HCT116 (cell line): ENCODE data around the gene CHKA. TPM values are rescaled to one million over a fixed set of nuclear protein-coding genes. Genes with fewer than 3 reads are reported as not detected.

Source experiments
- ATAC-seq: fragments of 200-7000 bp; cut with Tn5 transposase; 2 replicates; pipeline ENCODE4 v1.9.1; 2020; ENCODE audit warnings: mild to moderate bottlenecking, moderate library complexity
- BruUV-seq: library from RNA; stranded (reverse); fragments of 400-500 nt; replicated peaks from 2 replicates; lab custom pipeline; 2021; lab: Mats Ljungman, UMichigan
- CTCF ChIA-PET: fragments of 300-600 bp; sonication (Branson Sonifier 250); formaldehyde crosslinking; loops from one replicate; lab custom pipeline; 2021; ENCODE audit warnings: antibody characterized with exemption; lab: Charles Lee
- POLR2A ChIA-PET: fragments of 300-600, 350-600 bp; sonication (Branson Sonifier 250); formaldehyde crosslinking; loops from one replicate; lab custom pipeline; 2021; ENCODE audit warnings: antibody characterized with exemption; lab: Charles Lee
- RAD21 ChIA-PET, 2 experiments: fragments of 300-600 bp; sonication (Branson Sonifier 250); formaldehyde crosslinking; loops; one replicate each; lab custom pipeline; 2023; ENCODE audit warnings: low total read pairs in 2 of 2; ENCODE audit not compliant: uncharacterized antibody in 2 of 2, unreplicated experiment in 2 of 2, low non-redundant PET in 1 of 2; lab: Charles Lee
- DNase-seq: peaks from one replicate; pipeline ENCODE4 v3.0.0-alpha.2; 2010; ENCODE audit warnings: low read depth, low spot score
- H2AFZ ChIP-seq: fragments of 200-600 bp; shearing (Covaris generic), sonication (generic); 2 replicates; pipeline ENCODE4 v1.6.1; 2017; ENCODE audit warnings: low read depth, mixed run types, mixed read lengths, antibody characterized with exemption, low read length; ENCODE audit not compliant: poor library complexity, severe bottlenecking
- H3K27ac ChIP-seq: 2 replicates; pipeline ENCODE4 v1.5.1; 2012; ENCODE audit warnings: low read depth, low read length
- H3K27me3 ChIP-seq: fragments of 200-600 bp; sonication (generic); 2 replicates; pipeline ENCODE4 v1.6.1; 2016; ENCODE audit warnings: mixed run types, low read length, mixed read lengths; ENCODE audit not compliant: insufficient read depth
- H3K36me3 ChIP-seq, 2 experiments: fragments of 200-500 bp in 1 of 2; fragments of 200-600 bp in 1 of 2; sonication (Bioruptor generic) in 1 of 2; sonication (generic) in 1 of 2; 2 replicates each; pipeline versions ENCODE4 v1.5.1 to v1.6.1; 2014 to 2016; ENCODE audit warnings: low read length in 2 of 2, inconsistent platforms in 1 of 2, mixed read lengths in 1 of 2, mixed run types in 1 of 2; ENCODE audit not compliant: insufficient read depth in 2 of 2, control insufficient read depth in 1 of 2
- H3K4me1 ChIP-seq, 2 experiments: fragments of 200-600 bp in 1 of 2; sonication (generic) in 1 of 2; 2 replicates each; pipeline versions ENCODE4 v1.5.1 to v1.6.1; 2012 to 2017; ENCODE audit warnings: low read length in 2 of 2, inconsistent platforms in 1 of 2, mild to moderate bottlenecking in 1 of 2, mixed read lengths in 1 of 2, mixed run types in 1 of 2, moderate library complexity in 1 of 2; ENCODE audit not compliant: insufficient read depth in 2 of 2, control insufficient read depth in 1 of 2
- H3K4me2 ChIP-seq: fragments of 200-600 bp; sonication (generic); 2 replicates; pipeline ENCODE4 v1.6.1; 2017; ENCODE audit warnings: mixed run types, low read length, mixed read lengths
- H3K4me3 ChIP-seq, 2 experiments: fragments of 200-600 bp in 1 of 2; sonication (generic) in 1 of 2; replicated peaks in 1 of 2; 2 replicates each; pipeline ENCODE4 v1.5.1; 2011 to 2016; ENCODE audit warnings: low read length in 2 of 2, control low read depth in 1 of 2, low read depth in 1 of 2, mild to moderate bottlenecking in 1 of 2, mixed read lengths in 1 of 2, mixed run types in 1 of 2
- H3K79me2 ChIP-seq: fragments of 200-600 bp; sonication (generic); 2 replicates; pipeline ENCODE4 v1.6.1; 2017; ENCODE audit warnings: mild to moderate bottlenecking, mixed run types, low read length, moderate library complexity, mixed read lengths; ENCODE audit not compliant: insufficient read depth
- H3K9ac ChIP-seq: fragments of 200-600 bp; sonication (generic); 2 replicates; pipeline ENCODE4 v1.6.1; 2016; ENCODE audit warnings: low read length, mixed read lengths
- H3K9me2 ChIP-seq: fragments of 200-600 bp; sonication (generic), shearing (Covaris generic); 2 replicates; pipeline ENCODE4 v1.6.1; 2017; ENCODE audit warnings: mixed run types, mild to moderate bottlenecking, moderate library complexity; ENCODE audit not compliant: insufficient read depth
- H3K9me3 ChIP-seq, 2 experiments: fragments of 200-500 bp in 1 of 2; fragments of 200-600 bp in 1 of 2; sonication (Bioruptor generic) in 1 of 2; sonication (generic) in 1 of 2; 2 replicates each; pipeline ENCODE4 v1.6.1; 2014 to 2017; ENCODE audit warnings: low read length in 2 of 2, mixed read lengths in 2 of 2, inconsistent platforms in 1 of 2, low read depth in 1 of 2, mild to moderate bottlenecking in 1 of 2, mixed run types in 1 of 2, moderate library complexity in 1 of 2; ENCODE audit not compliant: control insufficient read depth in 1 of 2, insufficient read depth in 1 of 2
- H4K20me1 ChIP-seq: fragments of 200-600 bp; sonication (generic), shearing (Covaris generic); 2 replicates; pipeline ENCODE4 v1.6.1; 2017; ENCODE audit warnings: mixed run types, mild to moderate bottlenecking, moderate library complexity; ENCODE audit not compliant: insufficient read depth
- CEBPB ChIP-seq: IDR thresholded peaks from 2 replicates; pipeline ENCODE4 v1.6.1; 2012; ENCODE audit warnings: low read depth
- ELF1 ChIP-seq: IDR thresholded peaks from 2 replicates; pipeline ENCODE4 v1.6.1; 2012; ENCODE audit warnings: low read depth, borderline replicate concordance
- FOSL1 ChIP-seq: IDR thresholded peaks from 2 replicates; pipeline ENCODE4 v1.6.1; 2012; ENCODE audit warnings: low read depth
- MAX ChIP-seq: IDR thresholded peaks from 2 replicates; pipeline ENCODE4 v1.6.1; 2012
- POLR2A ChIP-seq: IDR thresholded peaks from 2 replicates; pipeline ENCODE4 v1.7.0; 2011; ENCODE audit warnings: borderline replicate concordance; ENCODE audit not compliant: insufficient read depth, insufficient read length; ENCODE audit errors: extremely low read depth
- REST ChIP-seq: IDR thresholded peaks from 2 replicates; pipeline ENCODE4 v1.6.1; 2012; ENCODE audit warnings: low read depth
- SIN3A ChIP-seq: IDR thresholded peaks from 2 replicates; pipeline ENCODE4 v1.6.1; 2012; ENCODE audit warnings: low read depth
- SP1 ChIP-seq: IDR thresholded peaks from 2 replicates; pipeline ENCODE4 v1.6.1; 2012; ENCODE audit warnings: low read depth
- SRF ChIP-seq: IDR thresholded peaks from 2 replicates; pipeline ENCODE4 v1.6.1; 2012; ENCODE audit warnings: low read depth
- TCF7L2 ChIP-seq: IDR thresholded peaks from 2 replicates; pipeline ENCODE4 v1.7.0; 2011; ENCODE audit warnings: borderline replicate concordance, inconsistent platforms; ENCODE audit not compliant: insufficient read depth, insufficient read length; ENCODE audit errors: extremely low read depth
- intact Hi-C: fragments of 100-400 bp; cut with micrococcal nuclease; formaldehyde crosslinking; loops from 2 replicates; pipeline ENCODE4 v1.10.0; 2022
- total RNA-seq: library from RNA; stranded (reverse); gene quantifications from one replicate; pipeline ENCODE4 v1.2.1, GENCODE V29; 2021; ENCODE audit not compliant: unreplicated experiment

The CHKA gene
- total RNA-seq, 1 experiment from 2014 or later = 33.1 TPM

- TF ChIP-seq REST (no peak), FOSL1 (no peak), SP1 (no peak)
Measured at GRCh38 chr11:68032997-68033707, 88.0 kb downstream of the CHKA start (continued).

- H4K20me1 ChIP-seq = no peaks in the 10 kb centered on the region
- ChIA-PET POLR2A (no interaction called here), CTCF (no interaction called here), RAD21 (no interaction called here)
- ATAC-seq (no peak), DNase-seq (no peak)
- peak overlapping the region; percentile 84 for H3K4me2 ChIP-seq
- H3K79me2 ChIP-seq = peaks cover 33% of the 10 kb centered on the region
- H3K4me1 ChIP-seq = peaks cover 37 to 44% of the 10 kb centered on the region in 2 experiments
- BruUV-seq = no TSS peak
- H3K9me2 ChIP-seq = no peaks in the 10 kb centered on the region
- H3K27ac ChIP-seq = peak overlapping the region; percentile 81
- peak overlapping the region; percentile 86 to 97 for H3K4me3 ChIP-seq
- H3K9me3 ChIP-seq = peaks cover 0 to 5% of the 10 kb centered on the region in 2 experiments; a peak in 1 of 4 replicates
- intact Hi-C loops = loop anchor here (10.0 kb wide), 1 partner anchor 93 kb away; the partner anchor contains the start of gene CHKA
- H3K27me3 ChIP-seq = no peaks in the 10 kb centered on the region
- H3K36me3 ChIP-seq = peaks cover 4 to 20% of the 10 kb centered on the region in 2 experiments; a peak in 2 of 4 replicates
- H3K9ac ChIP-seq = peak overlapping the region; percentile 94
- no peak overlapping the region for H2AFZ ChIP-seq
- no peak for TF ChIP-seq TCF7L2
- no peak for TF ChIP-seq CEBPB
- TF ChIP-seq MAX = no peak
- TF ChIP-seq REST = no peak
- no peak for TF ChIP-seq SRF
- no peak for TF ChIP-seq ELF1
- TF ChIP-seq SIN3A = no peak
- no peak for TF ChIP-seq POLR2A
Measured at GRCh38 chr11:68032003-68032402, 89.2 kb downstream of the CHKA start.
